Pancreas (tissue), 10 donors: ENCODE measurements around the gene DGKD. TPM values are rescaled to one million over a fixed set of nuclear protein-coding genes. Genes with fewer than 3 reads are reported as not detected.

Source experiments
- ATAC-seq, 4 donors: fragments of 200-7000 bp; cut with Tn5 transposase; one replicate each; pipeline versions ENCODE4 v1.8.0 to v1.9.1; 2020; ENCODE audit warnings: mild to moderate bottlenecking in 4 of 4, moderate library complexity in 4 of 4
- DNase-seq, 6 donors: peaks; one replicate each; pipeline ENCODE4 v3.0.0-alpha.2; 2020
- FAIRE-seq: peaks from 2 replicates; lab custom pipeline; 2012; peaks lifted over from hg19 to GRCh38; lab: Jason Lieb, UNC
- H3K27ac ChIP-seq, 4 donors: fragments of 200-600 bp; sonication (generic); 1 replicate in 3 of 4; 2 replicates in 1 of 4; pipeline versions ENCODE4 v1.5.0 to v1.8.0; 2020
- H3K27me3 ChIP-seq, 4 donors: fragments of 200-600 bp; one replicate each; pipeline ENCODE4 v1.8.0; 2021
- H3K36me3 ChIP-seq, 3 donors: fragments of 200-600 bp; sonication (generic) in 1 of 3; one replicate each; pipeline versions ENCODE4 v1.5.0 to v1.8.0; 2020 to 2021
- H3K4me1 ChIP-seq, 3 donors: fragments of 200-600 bp; one replicate each; pipeline ENCODE4 v1.8.0; 2021
- H3K4me3 ChIP-seq, 4 donors: fragments of 200-600 bp; sonication (generic) in 2 of 4; one replicate each; pipeline versions ENCODE4 v1.5.0 to v1.8.0; 2020 to 2021
- H3K9me3 ChIP-seq, 4 donors: fragments of 200-600 bp; one replicate each; pipeline ENCODE4 v1.8.0; 2021
- CTCF ChIP-seq, 4 donors: fragments of 200-600 bp; sonication (generic) in 3 of 4; IDR thresholded peaks; one replicate each; pipeline versions ENCODE4 v1.5.0 to v1.8.0; 2021; ENCODE audit warnings: antibody characterized with exemption in 4 of 4
- WGBS, 2 donors: extraction: QIAGEN DNeasy Blood & Tissue Kit; methylation state at CpG; one replicate each; pipeline ENCODE4 v1.1.7; 2013; 5-methylcytosine and 5-hydroxymethylcytosine counted together
- intact Hi-C, 3 donors: fragments of 100-400 bp; cut with DNase I; formaldehyde crosslinking; loops; one replicate each; pipeline versions ENCODE4 v1.11.1 to v1.14.2; 2022
- polyA plus RNA-seq, 2 donors: library from polyadenylated mRNA; stranded (reverse); fragments of 200-250 nt; gene quantifications; one replicate each; pipeline ENCODE4 v1.2.3, GENCODE V29; 2013
- total RNA-seq, 6 donors: library from RNA; stranded (reverse); fragmentation: NEBNext Ultra II Directional in 4 of 6; extraction: Animal tissue kit (Norgen Biotek cat#: 25700) in 4 of 6; gene quantifications; one replicate each; pipeline versions ENCODE4 v1.2.1 to v1.2.4, GENCODE V29; 2021 to 2023
- donor health status: healthy with polysubstance abuse.
- donor health status: DM: no; HTN: no; CAD: no; lungs with moderate emphysema.
- donor health status: DM: no; HTN: no; CAD: no.
- donor health status: control.
- donor health status: control.
- donor health status: Bipolar disorder and iron deficiency.
- donor health status: DM: yes; HTN: yes; CAD: no.
- donor health status: DM: no; HTN: no; CAD: no.
- donor health status: DM: no; HTN: no; CAD: no.
- donor health status: DM: yes; HTN: yes; CAD: no.

The DGKD gene
- total RNA-seq, result 10 to 100 TPM in 1 of 6 donors, 1 to 10 TPM in 5; 6.7 to 16.3 (median 8.9) TPM
- 10 to 100 TPM in 1 of 2 donors, 1 to 10 TPM in 1; 8.9 to 12.4 TPM for polyA plus RNA-seq

GRCh38 chr2:233353769-233354499 is at the start of gene DGKD:
Gene DGKD, plus strand, starts transcription at chr2:233354494. Its CDS starts 25 bp downstream, at chr2:233354519.
- DNase-seq (peak in 5 of 6 donors; percentile 45 to 90 (median 64)), ATAC-seq (peak; percentile 87 to 90 (median 90)), FAIRE-seq (no peak)
- no peaks in the 10 kb centered on the region for H3K36me3 ChIP-seq
- peak within 1 kb of the TSS in 1 of 4 donors; percentile 23 for H3K27ac ChIP-seq
- TF ChIP-seq CTCF (IDR thresholded peaks at IDR 0.05), result no peak
- intact Hi-C loops, result no loop called here
- 1 to 2% methylated on average over 39 to 56 of the region's 56 CpGs for WGBS, 2 donors
- peaks cover 0 to 3% (median 0%) of the 10 kb centered on the region in 3 donors for H3K4me1 ChIP-seq
- H3K27me3 ChIP-seq, result no peaks in the 10 kb centered on the region
- peak within 1 kb of the TSS; percentile 45 to 71 (median 61) for H3K4me3 ChIP-seq
- H3K9me3 ChIP-seq, result no peaks in the 10 kb centered on the region

GRCh38 chr2:233307565-233307964 is 46.7 kb upstream of the DGKD start, which contains the start of gene SAG:
Gene SAG, plus strand, starts transcription at chr2:233307816. Its CDS starts 1,374 bp downstream, at chr2:233309190.
- no peak within 1 kb of the TSS for H3K4me3 ChIP-seq
- DNase-seq (no peak), FAIRE-seq (no peak), ATAC-seq (no peak)
- no peak for TF ChIP-seq CTCF (IDR thresholded peaks at IDR 0.05)
- no peaks in the 10 kb centered on the region for H3K4me1 ChIP-seq
- no peak within 1 kb of the TSS for H3K27ac ChIP-seq
- intact Hi-C loops, result no loop called here
- 82 to 86% methylated on average over 7 of the region's 7 CpGs for WGBS, 2 donors
- no peaks in the 10 kb centered on the region for H3K27me3 ChIP-seq
- H3K36me3 ChIP-seq, result no peaks in the 10 kb centered on the region
- H3K9me3 ChIP-seq, result no peaks in the 10 kb centered on the region

- no peaks in the 10 kb centered on the region for H3K36me3 ChIP-seq
- no peak for ATAC-seq
- H3K4me3 ChIP-seq, result no peak overlapping the region
- no peaks in the 10 kb centered on the region for H3K9me3 ChIP-seq
- no peak for TF ChIP-seq CTCF (IDR thresholded peaks at IDR 0.05)
- FAIRE-seq, result no peak
- H3K4me1 ChIP-seq, result no peaks in the 10 kb centered on the region
- 74 to 81% methylated on average over 11 of the region's 11 CpGs for WGBS, 2 donors
- no peak overlapping the region for H3K27ac ChIP-seq
- H3K27me3 ChIP-seq, result no peaks in the 10 kb centered on the region
- DNase-seq, result no peak
- intact Hi-C loops, result no loop called here
These were observed 42.9 kb upstream of the DGKD start for GRCh38 chr2:233311241-233311926.

GRCh38 chr2:233312874-233313273 is 41.4 kb upstream of the DGKD start:
- intact Hi-C loops, result no loop called here
- Histone ChIP-seq H3K4me3 (no peak overlapping the region), H3K4me1 (no peaks in the 10 kb centered on the region), H3K27ac (no peak overlapping the region), H3K36me3 (no peaks in the 10 kb centered on the region), H3K27me3 (no peaks in the 10 kb centered on the region), H3K9me3 (no peaks in the 10 kb centered on the region)
- ATAC-seq, result no peak
- TF ChIP-seq CTCF (IDR thresholded peaks at IDR 0.05), result no peak
- DNase-seq, result no peak
- WGBS, 2 donors, result 51 to 61% methylated on average over 8 of the region's 8 CpGs
- no peak for FAIRE-seq
